ENCODE data around the gene CLRN1.

Gene CLRN1

GRCh38 chr3:150917951-150918350 lies 54.6 kb downstream of the CLRN1 start:
- no peak for DNase-seq

GRCh38 chr3:150913133-150913922 lies 59.2 kb downstream of the CLRN1 start:
- no peak for DNase-seq

GRCh38 chr3:150912501-150912900 lies 60.0 kb downstream of the CLRN1 start:
- no peak for DNase-seq

GRCh38 chr3:150911771-150912170 lies 60.8 kb downstream of the CLRN1 start:
- DNase-seq = no peak

DNA sequence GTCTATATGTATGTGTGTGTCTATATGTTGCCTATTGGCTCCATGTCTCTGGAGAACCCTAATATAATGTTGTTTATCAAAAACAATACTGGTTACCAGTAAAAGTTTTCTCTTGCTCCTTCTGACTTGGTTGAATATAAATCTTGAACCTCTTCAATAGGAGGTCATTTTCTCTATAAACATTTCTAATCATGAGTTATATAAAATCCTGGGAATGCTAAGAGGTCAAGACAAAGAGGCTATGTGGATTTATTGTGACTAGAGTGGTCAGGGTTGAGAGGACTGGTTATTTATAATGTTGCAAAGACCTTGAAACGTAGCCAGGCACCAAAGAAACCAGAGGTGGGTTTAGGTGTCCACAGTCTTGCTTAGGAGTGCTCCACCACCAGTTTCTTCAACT lies 66.1 kb downstream of the CLRN1 start:
- DNase-seq = no peak

GRCh38 chr3:150905746-150906145 lies 66.8 kb downstream of the CLRN1 start:
- DNase-seq = no peak

GRCh38 chr3:150905339-150905738 lies 67.2 kb downstream of the CLRN1 start, which contains the start of gene MINDY4B:
MINDY4B (minus strand) TSS chr3:150905439; CDS start chr3:150905439, 0 bp downstream.
- DNase-seq = no peak

- no peak for DNase-seq
Observed at GRCh38 chr3:150902988-150903387, 69.5 kb downstream of the CLRN1 start.

DNA sequence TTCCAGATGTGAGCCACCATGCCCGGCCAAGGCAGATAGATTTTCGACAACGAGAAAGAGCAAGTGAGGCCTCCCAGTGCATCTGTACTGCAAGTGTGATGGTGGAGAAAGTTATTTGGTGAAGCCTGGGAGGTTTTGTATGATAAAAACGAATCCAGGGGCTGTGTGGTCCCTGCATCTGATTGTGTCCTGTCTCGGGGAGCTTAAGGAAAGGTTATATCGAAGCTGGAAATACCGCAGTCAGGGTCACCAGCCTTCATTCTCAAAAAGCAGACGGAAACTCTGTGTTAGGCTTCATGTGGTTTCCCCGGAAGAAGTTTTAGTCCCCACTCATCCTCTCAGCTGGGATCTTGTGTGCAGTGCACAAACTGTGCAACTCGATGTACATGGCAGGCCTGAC lies 70.7 kb downstream of the CLRN1 start:
- DNase-seq = no peak

GRCh38 chr3:150899141-150899540 lies 73.4 kb downstream of the CLRN1 start:
- DNase-seq = no peak

DNA sequence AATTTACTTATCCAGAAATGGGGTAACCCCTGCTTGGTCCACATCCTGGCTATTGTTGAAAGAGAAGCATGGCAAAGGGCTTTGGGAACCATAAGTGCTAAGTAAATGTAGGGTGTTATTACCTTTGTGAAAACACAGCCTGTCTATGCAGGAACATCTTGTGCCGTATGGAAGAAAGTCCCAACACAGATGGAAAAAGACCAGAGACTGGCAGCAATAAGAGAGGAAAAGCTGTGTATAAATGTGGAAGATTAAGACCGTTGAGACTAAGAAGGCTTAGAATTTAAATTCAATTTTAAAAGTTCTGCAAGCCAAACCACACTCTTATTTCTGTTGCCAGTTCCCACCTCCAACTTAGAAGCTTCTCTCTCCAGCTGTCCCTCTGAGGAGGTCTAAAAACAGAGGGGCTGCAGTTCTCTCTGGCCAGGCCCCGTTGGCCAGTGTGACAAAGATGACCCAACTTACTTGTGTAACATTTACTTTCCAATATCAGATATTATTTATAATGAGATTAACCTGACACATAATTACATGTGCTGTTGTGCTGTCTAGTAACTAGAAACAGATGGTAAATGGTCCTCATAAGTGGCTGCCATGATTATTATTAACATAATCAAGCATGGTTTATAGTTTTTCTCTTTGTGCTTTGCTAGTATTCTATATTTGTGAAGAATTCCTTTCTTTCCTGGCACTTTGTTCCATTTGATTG lies 74.3 kb downstream of the CLRN1 start:
- DNase-seq = no peak

- no peak for DNase-seq
Observed at GRCh38 chr3:150897592-150897991, 74.9 kb downstream of the CLRN1 start.

DNA sequence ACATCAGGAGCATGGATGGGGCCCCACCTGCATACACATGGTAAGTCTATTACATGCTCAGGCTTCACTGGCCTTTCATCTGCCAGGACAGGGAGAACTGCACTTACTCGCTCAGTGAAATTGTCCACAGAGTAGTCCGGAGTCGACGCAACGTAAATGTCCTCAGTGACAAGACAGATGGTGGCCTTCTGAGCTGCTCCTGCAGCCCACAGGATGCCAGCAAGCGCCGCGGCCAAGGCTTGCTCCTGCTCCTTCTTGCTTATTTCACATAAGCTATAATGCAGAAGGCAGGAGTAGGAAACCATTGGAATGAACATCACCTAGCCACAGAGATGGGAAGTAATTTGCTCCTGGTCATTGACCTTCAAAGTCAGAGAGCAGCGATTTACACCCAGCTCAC lies 81.7 kb downstream of the CLRN1 start:
- no peak for DNase-seq

DNA sequence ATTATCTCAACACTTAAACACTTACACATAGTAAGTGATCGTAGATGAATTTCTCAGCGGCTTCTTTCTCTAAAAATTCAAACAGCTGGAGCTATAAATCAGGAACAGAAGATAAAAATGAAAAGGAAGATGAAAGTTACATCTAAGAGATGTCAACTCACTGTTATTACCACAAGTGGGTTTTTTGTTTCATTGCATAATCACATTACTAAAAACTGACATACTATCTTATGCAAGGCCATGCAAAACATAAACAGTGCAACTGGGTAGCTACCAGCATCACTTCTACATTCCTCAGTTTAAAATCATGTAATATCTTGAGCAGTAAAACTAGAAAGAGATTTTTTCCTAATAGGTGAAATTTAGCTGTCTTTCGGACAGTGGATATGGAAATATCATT lies 82.2 kb downstream of the CLRN1 start:
- DNase-seq = no peak

DNA sequence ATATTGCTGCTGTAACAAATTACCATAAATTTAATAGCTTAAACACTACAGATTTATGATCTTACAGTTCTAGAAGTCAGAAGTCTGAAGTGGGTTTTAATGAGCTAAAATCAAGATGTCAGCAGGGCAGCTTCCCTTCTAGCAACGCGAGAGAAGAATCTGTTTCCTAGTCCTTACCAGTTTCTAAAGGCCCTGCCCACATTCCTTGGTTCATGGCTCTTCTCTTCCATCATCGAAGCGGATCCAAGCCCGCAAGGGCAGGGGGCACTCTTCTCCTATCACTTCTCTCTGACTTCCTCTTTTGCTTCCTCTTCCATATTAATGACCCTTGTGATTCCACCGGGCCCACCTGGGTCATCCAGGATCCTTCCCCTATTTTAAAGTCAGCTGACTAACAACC lies 83.4 kb downstream of the CLRN1 start:
- DNase-seq = no peak

DNA sequence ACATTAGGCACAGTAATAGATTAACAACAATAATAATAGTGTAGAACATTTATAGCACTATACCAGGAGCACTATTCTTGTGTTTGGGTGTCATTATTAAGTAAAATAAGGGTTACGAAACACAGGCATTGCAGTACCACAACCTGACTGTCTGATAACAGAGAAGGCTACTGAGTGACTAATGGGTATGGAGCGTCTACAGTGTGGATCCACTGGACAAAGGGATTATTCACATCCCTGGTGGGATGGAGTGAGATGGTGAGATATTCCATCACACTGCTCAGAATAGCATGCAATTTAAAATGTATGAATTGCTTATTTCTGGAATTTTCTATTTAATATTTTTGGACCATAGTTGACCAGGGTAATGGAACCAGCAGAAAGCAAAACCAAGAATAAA lies 85.5 kb downstream of the CLRN1 start:
- DNase-seq = no peak

GRCh38 chr3:150885535-150885934 lies 87.0 kb downstream of the CLRN1 start:
- no peak for DNase-seq

- no peak for DNase-seq
Observed at GRCh38 chr3:150878996-150879575, 93.4 kb downstream of the CLRN1 start.

GRCh38 chr3:150878290-150878689 lies 94.2 kb downstream of the CLRN1 start:
- DNase-seq = no peak

DNA sequence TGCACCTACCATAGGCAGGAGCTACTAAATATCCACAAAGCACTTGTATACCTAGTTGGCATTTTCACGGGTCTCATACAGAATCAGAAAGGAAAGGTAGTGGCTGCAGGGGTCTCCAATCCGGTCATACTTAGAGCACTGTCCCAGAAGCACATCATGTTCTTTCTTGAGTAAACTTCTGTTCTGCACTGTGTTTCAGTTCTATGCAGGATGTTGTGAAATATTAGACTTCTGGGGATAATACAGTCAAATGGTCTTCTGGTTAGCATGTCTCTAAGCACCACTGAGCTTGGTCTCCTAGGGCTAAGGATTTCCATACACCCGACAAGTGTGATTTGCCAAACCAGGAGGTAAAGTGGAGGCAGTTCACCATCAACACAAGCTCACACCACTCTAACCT lies 95.2 kb downstream of the CLRN1 start:
- no peak for DNase-seq

DNA sequence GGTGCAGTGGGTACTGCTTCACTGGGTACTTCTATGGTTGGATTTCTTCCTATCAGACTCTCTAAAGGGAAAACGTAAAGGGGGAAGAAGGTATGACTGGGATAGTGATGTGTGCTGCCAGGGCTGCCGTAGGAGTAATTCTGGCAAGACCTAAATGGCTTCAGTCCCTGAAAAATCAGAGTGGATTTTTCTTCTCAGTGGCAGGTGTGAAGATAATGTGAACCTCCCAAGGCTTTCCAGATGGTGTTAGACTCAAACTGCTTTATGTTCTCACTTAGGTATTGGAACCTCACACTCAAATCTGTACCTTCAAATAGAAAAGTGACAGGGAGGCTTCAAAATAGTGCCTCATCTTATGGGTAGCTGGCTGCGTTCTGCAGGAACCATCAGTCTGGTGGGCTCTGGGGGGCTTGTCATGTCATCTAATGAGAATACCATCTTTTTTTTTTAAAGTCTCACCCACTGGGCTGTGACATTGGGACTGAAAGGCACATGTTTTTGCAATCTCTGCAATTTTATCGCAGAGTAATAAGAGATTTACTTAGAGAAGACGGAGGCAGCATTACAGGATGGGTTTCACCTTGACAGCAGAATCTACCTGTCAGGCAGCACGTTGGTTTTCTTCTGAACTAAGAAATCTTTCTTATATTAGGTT lies 95.8 kb downstream of the CLRN1 start:
- no peak for DNase-seq

All from stimulated activated CD8-positive, alpha-beta memory T cell treated with anti-CD3 and anti-CD28 coated beads, Interleukin-4, amount 100 ng/mL, for 48 hours (primary cell).